ENCODE results near the gene ARMC6. TPM values are rescaled to one million over a fixed set of nuclear protein-coding genes. Genes with fewer than 3 reads are reported as not detected.

The ARMC6 gene
- total and polyA plus RNA-seq, 2 of the 13 experiments (the other 11 are each of a cell fraction or from before 2014, with no cell fraction given) = 16.2 to 36.8 TPM

DNA sequence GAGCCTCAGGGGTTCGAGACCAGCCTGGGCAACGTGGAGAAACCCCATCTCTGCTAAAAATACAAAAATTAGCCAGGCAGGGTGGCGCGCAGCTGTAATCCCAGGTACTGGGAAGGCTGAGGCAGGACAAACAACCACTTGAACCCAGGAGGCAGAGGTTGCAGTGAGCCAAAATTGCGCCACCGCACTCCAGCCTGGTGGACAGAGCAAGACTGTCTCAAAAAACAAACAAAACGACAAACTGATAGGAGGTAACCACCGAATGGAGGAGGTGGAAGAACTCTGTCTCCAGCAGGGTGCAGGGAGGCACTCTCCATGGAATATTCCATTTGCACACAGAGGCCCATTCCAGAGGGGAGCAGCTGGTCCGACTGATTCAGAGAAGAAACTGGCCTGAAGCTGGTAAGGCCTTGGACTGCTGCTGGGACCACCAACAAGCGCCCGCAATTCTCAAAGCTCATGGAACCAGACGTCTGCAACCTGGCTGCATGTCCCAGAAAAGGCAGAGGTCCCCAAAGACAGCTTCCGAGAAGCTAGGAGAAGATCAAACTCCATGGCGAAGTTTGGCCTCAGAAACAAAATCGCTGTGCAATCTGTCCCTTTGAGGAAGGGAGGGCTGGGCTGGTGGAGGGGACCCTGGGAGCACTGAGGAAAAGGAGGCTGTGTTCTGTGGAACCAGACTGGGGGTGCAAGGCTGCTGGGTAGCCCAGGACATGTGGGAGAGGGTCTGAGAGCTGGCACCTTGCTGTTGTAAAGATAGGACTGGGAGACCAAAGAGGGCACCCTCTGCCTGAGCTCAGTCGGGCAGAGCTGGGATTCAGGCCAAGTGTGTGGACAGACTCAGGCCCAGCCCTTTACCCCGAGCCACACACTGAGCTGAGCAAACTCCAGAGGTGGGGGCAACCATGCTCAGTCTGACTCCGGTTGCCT lies 65.6 kb downstream of the ARMC6 start (continued):
- TF ChIP-seq ARNT2 (CRISPR knock-in tag; IDR thresholded peaks at IDR 0.05; ENCODE audit: low read depth) (peak; percentile 64; the same call in 1 of the 2 replicates), MTF1 (CRISPR knock-in tag; IDR thresholded peaks at IDR 0.05) (no peak), FOXO4 (CRISPR knock-in tag; conservative IDR thresholded peaks at IDR 0.05) (no peak), ZXDC (CRISPR knock-in tag; IDR thresholded peaks at IDR 0.05) (no peak; the same call in 1 of the 2 replicates), E2F5 (CRISPR knock-in tag; conservative IDR thresholded peaks at IDR 0.05) (no peak), SNAI1 (CRISPR knock-in tag; IDR thresholded peaks at IDR 0.05; ENCODE audit: borderline replicate concordance) (peak; percentile 66; the same call in 1 of the 2 replicates), MATR3 (CRISPR knock-in tag; IDR thresholded peaks at IDR 0.05) (no peak), ZNF280D (CRISPR knock-in tag; IDR thresholded peaks at IDR 0.05) (no peak), ZMAT3 (CRISPR knock-in tag; conservative IDR thresholded peaks at IDR 0.05) (no peak), ZNF770 (CRISPR knock-in tag; IDR thresholded peaks at IDR 0.05) (peak; percentile 85), ESRRA (CRISPR knock-in tag; IDR thresholded peaks at IDR 0.05; ENCODE audit: low read depth) (peak; percentile 71), NCOR1 (IDR thresholded peaks at IDR 0.05; ENCODE audit: borderline replicate concordance, low read length) (peak; percentile 88)
- TF ChIP-seq, protein P1, sequence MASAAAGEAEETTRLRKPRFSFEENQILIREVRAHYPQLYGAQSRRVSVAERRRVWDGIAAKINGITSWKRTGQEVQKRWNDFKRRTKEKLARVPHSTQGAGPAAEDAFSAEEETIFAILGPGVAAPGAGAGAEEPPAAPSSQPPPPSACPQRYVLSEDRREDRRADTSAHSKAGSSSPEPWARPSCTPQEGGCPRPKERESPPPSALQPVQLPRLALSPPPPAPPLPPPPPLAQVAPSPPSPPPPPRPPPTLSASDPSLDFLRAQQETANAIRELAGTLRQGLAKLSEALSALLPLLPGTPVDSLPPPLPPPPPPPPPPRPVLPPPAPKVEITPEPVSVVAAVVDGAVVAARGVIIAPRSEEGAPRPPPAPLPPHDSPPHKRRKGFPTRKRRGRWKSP (CRISPR knock-in tag; IDR thresholded peaks at IDR 0.05) = peak; percentile 58

Data from HepG2 (cell line).